Transverse colon (tissue), 3 donors: ENCODE results near the gene PPIL1.

ENCODE experiments used
- POLR2A ChIP-seq: fragments of 450-650 bp; IDR thresholded peaks from one replicate; pipeline ENCODE4 v1.6.1; 2016; ENCODE audit warnings: antibody characterized with exemption, mild to moderate bottlenecking, moderate library complexity
- POLR2AphosphoS5 ChIP-seq, 3 donors: sonication (generic); formaldehyde crosslinking; IDR thresholded peaks; one replicate each; pipeline ENCODE4 v1.6.1; 2016; ENCODE audit warnings: antibody characterized with exemption in 3 of 3

DNA sequence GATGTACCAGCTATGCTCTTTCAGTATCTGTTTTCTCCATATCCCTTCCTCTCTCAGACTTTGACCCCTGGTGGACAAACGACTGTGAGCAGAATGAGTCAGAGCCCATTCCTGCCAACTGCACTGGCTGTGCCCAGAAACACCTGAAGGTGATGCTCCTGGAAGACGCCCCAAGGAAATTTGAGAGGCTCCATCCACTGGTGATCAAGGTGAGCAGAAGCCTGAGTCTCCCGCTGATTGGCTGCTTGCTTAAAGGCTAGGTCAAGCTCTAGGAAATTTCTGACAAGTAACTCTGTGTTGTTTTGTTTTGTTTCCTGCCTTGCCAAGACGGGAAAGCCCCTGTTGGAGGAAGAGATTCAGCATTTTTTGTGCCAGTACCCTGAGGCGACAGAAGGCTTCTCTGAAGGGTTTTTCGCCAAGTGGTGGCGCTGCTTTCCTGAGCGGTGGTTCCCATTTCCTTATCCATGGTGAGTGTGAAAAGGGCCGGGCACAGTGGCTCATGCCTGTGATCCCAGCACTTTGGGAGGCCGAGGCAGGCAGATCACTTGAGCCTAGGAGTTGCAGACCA, 39.7 kb upstream of the PPIL1 start:
- TF ChIP-seq POLR2AphosphoS5 (IDR thresholded peaks at IDR 0.05), result peak in 1 of 3 donors; percentile 43
- no peak for TF ChIP-seq POLR2A
